Progenitor cell of endocrine pancreas (in vitro differentiated cells): ENCODE measurements around the gene OSBPL5. TPM values are rescaled to one million over a fixed set of nuclear protein-coding genes. Genes with fewer than 3 reads are reported as not detected.

Experiments
- DNase-seq: peaks from one replicate; pipeline ENCODE4 v3.0.0; 2021; ENCODE audit warnings: low spot score; ENCODE audit not compliant: unreplicated experiment
- H3K27ac Mint-ChIP-seq: 2 replicates; pipeline ENCODE4 v1.8.0; 2021; ENCODE audit warnings: mild to moderate bottlenecking, moderate library complexity, mixed read lengths
- H3K27me3 Mint-ChIP-seq: 2 replicates; pipeline ENCODE4 v1.8.0; 2021; ENCODE audit warnings: mixed read lengths
- H3K36me3 Mint-ChIP-seq: 2 replicates; pipeline ENCODE4 v1.8.0; 2022; ENCODE audit warnings: mixed read lengths; ENCODE audit not compliant: insufficient read depth
- H3K4me1 Mint-ChIP-seq: 2 replicates; pipeline ENCODE4 v1.8.0; 2021; ENCODE audit warnings: low read depth, mixed read lengths
- H3K4me3 Mint-ChIP-seq: 2 replicates; pipeline ENCODE4 v1.8.0; 2021; ENCODE audit warnings: low read depth, mild to moderate bottlenecking, moderate library complexity, mixed read lengths
- H3K9me3 Mint-ChIP-seq: 2 replicates; pipeline ENCODE4 v1.8.0; 2021; ENCODE audit warnings: low read depth, mixed read lengths
- CTCF ChIP-seq: fragments of 200-600 bp; sonication (generic); IDR thresholded peaks from one replicate; pipeline ENCODE4 v1.5.0; 2021; ENCODE audit warnings: antibody characterized with exemption, mild to moderate bottlenecking; ENCODE audit not compliant: unreplicated experiment
- total RNA-seq: library from RNA; stranded (reverse); gene quantifications from 2 replicates; pipeline ENCODE4 v1.2.1, GENCODE V29; 2021

The OSBPL5 gene
- total RNA-seq, 1 donor from 2014 or later, result 11.9 TPM

DNA sequence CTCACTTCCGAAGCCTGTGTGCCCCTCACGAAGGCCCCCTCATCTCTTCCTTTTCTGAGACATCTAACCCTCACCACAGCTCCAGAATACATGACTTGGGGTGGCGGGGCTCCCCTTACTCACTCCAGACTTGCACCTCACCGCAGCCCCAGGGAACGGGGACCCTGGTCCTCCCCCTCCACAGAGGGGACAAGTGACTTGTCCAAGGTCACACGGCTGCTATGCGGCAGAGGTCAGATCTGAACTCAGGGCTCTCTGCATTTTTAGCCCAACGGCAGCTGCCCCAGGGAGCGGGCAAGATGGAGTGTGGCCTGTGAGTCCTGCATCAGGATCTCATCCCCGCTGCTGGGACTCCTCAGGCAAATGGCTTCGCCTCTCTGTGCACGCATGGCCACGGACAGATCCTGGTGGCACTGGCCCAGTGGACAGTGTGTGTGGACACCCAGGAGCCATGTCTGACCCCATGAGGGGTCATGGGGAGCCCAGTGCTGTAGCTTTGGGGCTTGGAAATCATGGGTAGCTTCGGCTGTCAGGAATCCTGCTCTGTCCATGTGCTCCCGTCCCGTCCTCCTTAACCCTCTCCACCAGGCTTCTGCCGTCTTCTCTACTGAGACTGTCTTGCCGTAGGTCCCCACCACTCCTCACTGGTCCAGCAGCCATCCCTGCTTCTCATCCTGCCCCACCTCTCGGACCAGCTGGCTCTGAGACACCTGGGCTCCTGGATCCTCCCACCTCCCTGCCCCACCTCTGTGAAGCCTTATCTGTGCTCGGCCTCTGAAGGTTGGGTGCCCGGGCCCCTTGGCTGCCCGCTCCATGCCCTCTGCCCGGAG, 59.9 kb downstream of the OSBPL5 start:
- Mint-ChIP-seq H3K27ac (no peak overlapping the region), H3K27me3 (peaks cover 20% of the 10 kb centered on the region), H3K4me3 (no peak overlapping the region), H3K9me3 (no peaks in the 10 kb centered on the region), H3K36me3 (no peaks in the 10 kb centered on the region), H3K4me1 (no peaks in the 10 kb centered on the region)
- DNase-seq, result no peak
- TF ChIP-seq CTCF, result no peak

- peaks cover 2% of the 10 kb centered on the region for H3K36me3 Mint-ChIP-seq
- no peak overlapping the region for H3K4me3 Mint-ChIP-seq
- no peak for DNase-seq
- H3K4me1 Mint-ChIP-seq, result no peaks in the 10 kb centered on the region
- peaks cover 24% of the 10 kb centered on the region for H3K27me3 Mint-ChIP-seq
- no peak for TF ChIP-seq CTCF
- no peak overlapping the region for H3K27ac Mint-ChIP-seq
- H3K9me3 Mint-ChIP-seq, result no peaks in the 10 kb centered on the region
These were observed 60.9 kb downstream of the OSBPL5 start for GRCh38 chr11:3104051-3104714.

- DNase-seq, result no peak
These were observed 62.0 kb downstream of the OSBPL5 start for GRCh38 chr11:3103076-3103475.

GRCh38 chr11:3102641-3102921, 62.5 kb downstream of the OSBPL5 start:
- Mint-ChIP-seq H3K36me3 (peaks cover 2% of the 10 kb centered on the region), H3K4me1 (no peaks in the 10 kb centered on the region), H3K4me3 (no peak overlapping the region), H3K9me3 (no peaks in the 10 kb centered on the region), H3K27me3 (peaks cover 31% of the 10 kb centered on the region), H3K27ac (no peak overlapping the region)
- no peak for TF ChIP-seq CTCF
- no peak for DNase-seq

More at GRCh38 chr11:3103076-3103475, 62.0 kb downstream of the OSBPL5 start:
- Mint-ChIP-seq H3K4me1 (no peaks in the 10 kb centered on the region), H3K27ac (no peak overlapping the region), H3K36me3 (peaks cover 2% of the 10 kb centered on the region), H3K27me3 (peaks cover 28% of the 10 kb centered on the region), H3K9me3 (no peaks in the 10 kb centered on the region), H3K4me3 (no peak overlapping the region)
- TF ChIP-seq CTCF, result no peak

GRCh38 chr11:3101921-3102640, 63.0 kb downstream of the OSBPL5 start:
- no peak for TF ChIP-seq CTCF
- no peak for DNase-seq
- no peak overlapping the region for H3K27ac Mint-ChIP-seq
- no peak overlapping the region for H3K4me3 Mint-ChIP-seq
- peaks cover 5% of the 10 kb centered on the region for H3K36me3 Mint-ChIP-seq
- no peaks in the 10 kb centered on the region for H3K9me3 Mint-ChIP-seq
- H3K4me1 Mint-ChIP-seq, result no peaks in the 10 kb centered on the region
- H3K27me3 Mint-ChIP-seq, result peaks cover 32% of the 10 kb centered on the region
